ENCODE data around the gene RTL10. TPM values are rescaled to one million over a fixed set of nuclear protein-coding genes. Genes with fewer than 3 reads are reported as not detected.

The RTL10 gene
- total RNA-seq, 3 donors from 2014 or later: 10.1 to 12.2 (median 11.9) TPM

DNA sequence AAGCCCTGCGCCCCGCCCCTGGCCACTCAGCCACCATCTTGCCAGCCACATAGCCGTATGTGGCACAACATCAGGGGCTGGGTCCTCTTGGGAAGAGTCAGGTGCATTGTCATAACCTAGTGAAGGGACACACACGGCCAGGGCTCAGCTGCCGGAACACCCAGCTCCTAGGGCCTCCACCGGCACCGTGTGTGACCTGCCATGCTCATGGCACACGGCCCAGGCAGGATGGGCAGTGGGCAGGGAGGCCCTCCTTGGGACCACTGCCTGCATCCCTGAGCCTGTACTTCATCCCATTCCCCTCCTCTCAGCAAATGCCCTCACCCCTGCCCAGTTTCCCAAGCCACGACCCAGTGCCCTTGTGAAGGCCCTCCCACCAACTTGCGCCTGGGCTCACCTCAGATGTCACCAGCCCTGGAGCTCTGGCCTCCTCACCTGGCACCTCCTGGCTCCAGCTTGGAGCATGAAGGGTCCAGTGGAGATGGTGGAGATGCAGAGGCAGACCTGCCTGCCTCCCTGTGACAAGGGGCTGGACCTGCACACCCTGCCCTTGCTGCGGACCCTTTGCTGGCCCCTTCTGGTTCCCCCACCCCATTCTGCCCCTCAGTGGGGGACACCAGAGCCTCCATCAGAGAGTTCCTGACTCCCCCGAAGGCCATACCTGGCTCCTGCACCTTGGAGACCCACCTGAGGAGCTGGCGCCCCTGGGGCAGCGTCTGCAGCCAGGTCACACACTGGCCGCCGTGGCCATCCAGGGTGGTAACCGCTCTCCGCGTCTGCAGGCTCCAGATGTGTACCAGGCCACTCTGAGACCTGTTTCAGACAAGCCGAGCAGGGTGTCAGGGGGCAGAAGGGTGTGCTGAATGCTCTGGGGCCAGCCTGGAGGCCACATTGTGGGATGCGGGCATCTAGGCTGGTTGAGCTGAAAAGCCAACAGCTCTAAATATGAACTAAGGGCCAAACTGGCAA is 34.5 kb downstream of the RTL10 start:
- Histone ChIP-seq H3K9me3 (no peaks in the 10 kb centered on the region), H3K36me3 (ENCODE audit: low read depth) (no peaks in the 10 kb centered on the region), H3K4me3 (no peak overlapping the region), H3K4me1 (ENCODE audit: low read depth) (no peaks in the 10 kb centered on the region)
- intact Hi-C loops (cut with DNase I, micrococcal nuclease): no loop called here
- TF ChIP-seq, protein P1, sequence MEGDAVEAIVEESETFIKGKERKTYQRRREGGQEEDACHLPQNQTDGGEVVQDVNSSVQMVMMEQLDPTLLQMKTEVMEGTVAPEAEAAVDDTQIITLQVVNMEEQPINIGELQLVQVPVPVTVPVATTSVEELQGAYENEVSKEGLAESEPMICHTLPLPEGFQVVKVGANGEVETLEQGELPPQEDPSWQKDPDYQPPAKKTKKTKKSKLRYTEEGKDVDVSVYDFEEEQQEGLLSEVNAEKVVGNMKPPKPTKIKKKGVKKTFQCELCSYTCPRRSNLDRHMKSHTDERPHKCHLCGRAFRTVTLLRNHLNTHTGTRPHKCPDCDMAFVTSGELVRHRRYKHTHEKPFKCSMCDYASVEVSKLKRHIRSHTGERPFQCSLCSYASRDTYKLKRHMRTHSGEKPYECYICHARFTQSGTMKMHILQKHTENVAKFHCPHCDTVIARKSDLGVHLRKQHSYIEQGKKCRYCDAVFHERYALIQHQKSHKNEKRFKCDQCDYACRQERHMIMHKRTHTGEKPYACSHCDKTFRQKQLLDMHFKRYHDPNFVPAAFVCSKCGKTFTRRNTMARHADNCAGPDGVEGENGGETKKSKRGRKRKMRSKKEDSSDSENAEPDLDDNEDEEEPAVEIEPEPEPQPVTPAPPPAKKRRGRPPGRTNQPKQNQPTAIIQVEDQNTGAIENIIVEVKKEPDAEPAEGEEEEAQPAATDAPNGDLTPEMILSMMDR (IDR thresholded peaks at IDR 0.05): no peak
- DNase-seq (peak in 1 of 3 donors; percentile 22), ATAC-seq (no peak)

DNA sequence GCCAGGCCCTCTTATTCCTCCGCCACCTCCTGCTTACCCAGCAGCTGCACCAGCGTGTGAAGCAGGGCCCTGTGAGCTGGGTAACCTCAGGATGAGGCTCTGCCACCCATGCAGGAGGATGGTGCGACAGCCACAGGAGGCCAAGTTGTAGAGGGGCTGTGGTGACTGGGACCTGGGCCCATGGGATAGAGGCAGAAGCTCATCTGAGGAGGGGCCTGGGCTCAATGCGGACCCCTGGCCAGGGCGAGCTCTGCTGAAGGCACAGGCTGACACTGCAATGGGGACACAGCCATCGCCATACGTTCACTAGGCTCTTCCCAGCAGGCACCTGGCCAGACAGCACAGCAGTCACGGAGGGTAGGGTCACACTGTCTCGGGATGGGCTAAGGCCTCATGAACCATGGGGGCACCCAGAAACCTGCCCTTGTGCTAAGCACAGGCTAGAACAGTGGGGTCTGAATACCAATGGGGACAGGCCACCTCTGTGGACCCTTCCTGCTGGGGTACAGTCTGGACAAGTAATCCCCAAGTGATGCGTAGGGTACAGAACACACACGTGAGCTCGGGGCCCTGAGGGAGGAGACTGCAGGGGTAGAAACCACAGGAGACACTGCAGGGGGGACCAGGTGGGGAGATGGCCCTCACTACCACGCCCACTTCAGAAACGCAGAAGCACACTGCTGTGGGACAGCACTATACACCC is 35.3 kb downstream of the RTL10 start:
- intact Hi-C loops (cut with DNase I, micrococcal nuclease): no loop called here
- TF ChIP-seq, protein P1 (IDR thresholded peaks at IDR 0.05): no peak
- Histone ChIP-seq H3K4me1 (ENCODE audit: low read depth) (no peaks in the 10 kb centered on the region), H3K36me3 (ENCODE audit: low read depth) (no peaks in the 10 kb centered on the region), H3K4me3 (no peak overlapping the region), H3K9me3 (no peaks in the 10 kb centered on the region)
- ATAC-seq (no peak), DNase-seq (no peak)

DNA sequence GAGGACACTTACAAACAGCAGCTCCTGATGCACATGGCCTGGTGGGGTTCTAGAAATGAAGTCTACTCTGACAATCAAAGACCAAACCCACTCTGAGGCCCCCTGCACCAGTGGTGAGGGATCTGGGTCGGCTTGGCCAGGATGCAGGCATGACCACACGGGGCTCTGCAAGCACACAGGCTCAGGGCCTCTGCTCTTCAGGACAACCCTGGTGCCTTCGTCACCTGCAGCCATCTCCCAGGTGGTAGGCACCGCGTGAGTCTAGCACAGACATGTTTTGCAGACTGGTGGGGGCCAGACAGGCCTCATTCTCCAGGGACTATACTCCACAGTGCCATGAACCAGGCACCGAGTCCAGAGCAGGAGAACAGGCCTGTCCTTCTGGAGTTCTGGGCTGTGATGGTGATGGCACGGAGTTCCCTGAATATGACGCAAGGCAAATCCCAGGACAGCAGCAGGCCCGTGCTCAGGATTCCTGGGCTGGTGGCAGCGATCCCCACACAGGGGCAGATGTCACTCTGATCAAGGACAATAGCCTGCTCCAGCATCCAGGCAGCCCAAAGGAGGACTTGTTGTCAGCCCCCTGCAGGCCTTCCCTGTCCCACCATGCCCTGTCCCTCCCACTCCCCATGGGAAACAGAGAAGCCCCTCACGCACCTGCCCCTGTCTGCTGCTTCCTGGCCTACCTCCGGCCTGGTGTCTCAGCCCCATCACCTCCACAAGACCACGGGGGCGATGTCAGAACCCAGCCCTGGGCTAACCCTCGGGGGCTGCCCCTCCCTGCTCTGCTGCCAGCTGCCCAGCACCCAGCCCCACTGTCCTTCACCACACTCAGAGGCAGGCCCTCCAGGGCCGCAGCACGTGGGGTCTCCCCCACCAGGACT is 36.1 kb downstream of the RTL10 start:
- intact Hi-C loops (cut with DNase I, micrococcal nuclease): no loop called here
- ATAC-seq (no peak), DNase-seq (no peak)
- Histone ChIP-seq H3K4me1 (ENCODE audit: low read depth) (no peaks in the 10 kb centered on the region), H3K9me3 (no peaks in the 10 kb centered on the region), H3K36me3 (ENCODE audit: low read depth) (no peaks in the 10 kb centered on the region), H3K4me3 (no peak overlapping the region)
- TF ChIP-seq, protein P1 (IDR thresholded peaks at IDR 0.05): no peak

DNA sequence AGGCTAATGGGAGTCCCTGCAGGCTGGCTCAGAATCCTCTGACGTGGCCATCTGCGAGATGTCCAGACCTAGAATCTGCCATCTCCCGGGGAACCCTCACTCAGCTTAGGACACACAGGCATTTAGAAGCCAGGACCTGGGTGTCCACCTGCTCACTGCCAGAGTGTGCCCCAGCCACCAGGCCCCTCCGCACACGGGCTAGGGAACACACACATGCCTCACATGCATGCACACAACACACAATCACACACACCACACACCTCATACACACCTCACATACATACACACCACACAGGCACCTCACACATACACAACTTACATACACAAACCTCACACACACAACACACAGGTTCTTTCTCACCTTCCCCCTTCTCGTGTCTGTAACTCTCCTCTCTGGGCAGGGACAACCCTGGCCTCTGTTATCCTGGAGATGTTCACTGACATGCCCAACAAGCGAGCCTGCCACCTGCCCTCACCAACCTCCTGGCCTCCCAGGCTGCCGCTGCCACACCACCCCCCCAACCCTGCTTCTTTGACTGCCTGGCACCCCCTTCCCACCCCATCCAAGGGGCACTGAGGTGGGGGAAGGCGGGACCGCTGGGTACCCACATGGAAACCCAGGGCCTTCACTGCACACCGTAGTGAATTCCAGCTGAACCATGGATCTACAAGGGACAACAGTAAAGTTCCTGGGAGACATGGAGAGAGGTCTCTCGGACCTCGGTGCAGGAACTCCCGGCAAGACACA is 38.1 kb downstream of the RTL10 start:
- no peak for DNase-seq
- TF ChIP-seq, protein P1 (IDR thresholded peaks at IDR 0.05): no peak
- Histone ChIP-seq H3K4me3 (no peak overlapping the region), H3K36me3 (ENCODE audit: low read depth) (no peaks in the 10 kb centered on the region), H3K4me1 (ENCODE audit: low read depth) (no peaks in the 10 kb centered on the region), H3K9me3 (no peaks in the 10 kb centered on the region)
- intact Hi-C loops (cut with DNase I, micrococcal nuclease): no loop called here
- ATAC-seq: no peak
